T-helper 17 cell (primary cell): ENCODE results near the gene TUBB4B. TPM values are rescaled to one million over a fixed set of nuclear protein-coding genes. Genes with fewer than 3 reads are reported as not detected.

ENCODE experiments used
- ATAC-seq: fragments of 150-1000 bp; cut with Tn5 transposase; 2 replicates; pipeline ENCODE4 v1.10.0; 2021; ENCODE audit warnings: mild to moderate bottlenecking, moderate library complexity
- DNase-seq, 3 donors: peaks; one replicate each; pipeline versions ENCODE4 v3.0.0 to v3.0.0-alpha.2; 2020 to 2021
- H3K9me3 ChIP-seq: one replicate; pipeline ENCODE4 v1.7.0; 2013; ENCODE audit warnings: low read length, mild to moderate bottlenecking; ENCODE audit not compliant: control insufficient read depth, poor library complexity, severe bottlenecking
- H3K27ac Mint-ChIP-seq: one replicate; pipeline ENCODE4 v1.8.0; 2022; ENCODE audit warnings: mild to moderate bottlenecking, moderate library complexity, mixed read lengths
- H3K27me3 Mint-ChIP-seq: one replicate; pipeline ENCODE4 v1.8.0; 2022; ENCODE audit warnings: mixed read lengths
- H3K36me3 Mint-ChIP-seq: one replicate; pipeline ENCODE4 v1.8.0; 2022; ENCODE audit warnings: low read depth, mixed read lengths
- H3K4me1 Mint-ChIP-seq: one replicate; pipeline ENCODE4 v1.8.0; 2022; ENCODE audit warnings: mild to moderate bottlenecking, mixed read lengths
- H3K4me3 Mint-ChIP-seq: one replicate; pipeline ENCODE4 v1.8.0; 2022; ENCODE audit warnings: mild to moderate bottlenecking, moderate library complexity, mixed read lengths
- total RNA-seq, 4 donors: library from RNA in 2 of 4; stranded (reverse) in 2 of 4; gene quantifications; one replicate each; pipeline ENCODE4 v1.2.3 and lab custom pipeline; 2022 to 2026

The TUBB4B gene
- total RNA-seq, 2 donors from 2014 or later = 81.0 to 90.5 TPM

DNA sequence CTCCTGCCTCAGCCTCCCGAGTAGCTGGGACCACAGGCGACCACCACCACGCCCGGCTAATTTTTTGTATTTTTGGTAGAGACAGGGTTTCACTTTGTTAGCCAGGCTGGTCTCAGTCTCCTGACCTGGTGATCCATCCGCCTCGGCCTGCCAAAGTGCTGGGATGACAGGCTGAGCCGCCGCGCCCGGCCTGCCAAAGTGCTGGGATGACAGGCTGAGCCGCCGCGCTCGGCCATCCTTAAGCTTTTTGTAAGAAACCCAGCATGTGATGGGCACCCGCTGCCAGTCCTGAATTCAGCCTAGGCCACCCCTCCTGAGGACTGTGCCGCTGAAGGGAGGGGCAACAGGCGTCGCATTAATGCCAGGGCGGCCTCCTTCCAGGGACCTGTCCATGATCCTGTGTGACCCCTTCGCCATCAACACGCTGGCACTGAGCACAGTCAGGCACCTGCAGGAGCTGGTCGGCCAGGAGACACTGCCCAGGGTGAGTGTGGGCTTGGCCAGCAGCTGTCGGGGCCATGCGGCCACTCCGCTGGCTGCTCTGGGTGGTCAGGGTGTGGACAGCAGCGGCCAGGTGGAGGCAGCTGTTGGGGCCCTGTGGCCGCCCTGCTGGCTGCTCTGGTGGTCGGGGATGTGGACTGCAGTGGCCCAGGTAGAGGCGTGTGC lies 24.5 kb downstream of the TUBB4B start:
- Mint-ChIP-seq H3K36me3 (peaks cover 4% of the 10 kb centered on the region), H3K27me3 (no peaks in the 10 kb centered on the region), H3K4me1 (peaks cover 7% of the 10 kb centered on the region), H3K4me3 (no peak overlapping the region), H3K27ac (no peak overlapping the region)
- no peaks in the 10 kb centered on the region for H3K9me3 ChIP-seq
- DNase-seq (no peak), ATAC-seq (no peak)

DNA sequence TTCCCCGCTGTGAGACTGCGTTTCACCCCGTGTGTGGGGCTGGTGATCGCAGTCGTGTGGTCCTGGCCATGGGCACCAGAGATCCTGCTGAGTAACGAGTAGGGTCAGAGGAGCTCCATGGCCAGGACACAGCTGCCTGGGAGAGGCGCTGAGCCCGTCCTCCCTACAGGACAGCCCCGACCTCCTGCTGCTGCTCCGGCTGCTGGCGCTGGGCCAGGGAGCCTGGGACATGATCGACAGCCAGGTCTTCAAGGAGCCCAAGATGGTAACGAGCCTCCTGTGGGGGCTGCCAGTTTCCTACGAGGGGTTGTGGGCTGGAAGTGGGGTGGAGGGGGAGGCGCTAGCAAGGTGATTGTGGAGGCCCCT lies 25.1 kb downstream of the TUBB4B start:
- no peaks in the 10 kb centered on the region for H3K27me3 Mint-ChIP-seq
- H3K4me3 Mint-ChIP-seq = no peak overlapping the region
- peaks cover 4% of the 10 kb centered on the region for H3K36me3 Mint-ChIP-seq
- peaks cover 7% of the 10 kb centered on the region for H3K4me1 Mint-ChIP-seq
- no peaks in the 10 kb centered on the region for H3K9me3 ChIP-seq
- ATAC-seq (no peak), DNase-seq (no peak)
- no peak overlapping the region for H3K27ac Mint-ChIP-seq

DNA sequence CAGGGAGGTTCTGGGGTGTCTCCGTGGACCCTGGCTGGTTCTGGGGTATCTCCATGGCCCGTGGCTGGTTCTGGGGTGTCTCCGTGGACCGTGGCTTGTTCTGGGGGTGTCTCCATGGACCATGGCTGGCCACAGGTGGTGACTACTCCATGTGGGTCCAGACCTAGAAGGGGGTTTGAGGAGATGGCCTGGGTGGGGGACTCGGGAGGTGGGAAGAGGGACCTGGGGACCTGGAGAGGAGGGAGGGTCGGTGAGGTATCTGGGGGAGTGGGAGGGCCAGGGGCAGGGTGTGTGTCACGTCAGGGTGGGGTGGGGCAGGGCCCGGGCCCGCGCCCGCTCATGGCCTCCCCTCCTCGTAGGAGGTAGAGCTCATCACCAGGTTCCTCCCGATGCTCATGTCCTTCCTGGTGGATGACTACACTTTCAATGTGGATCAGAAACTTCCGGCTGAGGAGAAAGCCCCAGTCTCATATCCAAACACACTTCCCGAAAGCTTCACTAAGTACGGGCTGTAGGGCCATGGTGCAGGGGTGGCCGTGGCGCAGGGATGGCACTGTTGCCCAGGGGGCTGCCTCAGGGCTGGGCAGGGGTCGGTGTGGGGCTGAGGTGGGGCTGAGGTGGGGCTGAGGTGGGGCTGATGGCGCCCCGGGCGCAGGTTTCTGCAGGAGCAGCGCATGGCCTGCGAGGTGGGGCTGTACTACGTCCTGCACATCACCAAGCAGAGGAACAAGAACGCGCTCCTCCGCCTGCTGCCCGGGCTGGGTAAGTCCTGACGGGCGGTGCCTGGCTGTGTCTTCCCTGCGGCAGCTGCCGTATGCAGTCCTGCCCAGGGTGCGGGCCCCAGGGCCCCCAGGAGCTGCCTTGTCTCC lies 25.7 kb downstream of the TUBB4B start:
- no peak overlapping the region for H3K4me3 Mint-ChIP-seq
- ATAC-seq = no peak
- peaks cover 6% of the 10 kb centered on the region for H3K36me3 Mint-ChIP-seq
- H3K9me3 ChIP-seq = no peaks in the 10 kb centered on the region
- peaks cover 10% of the 10 kb centered on the region for H3K4me1 Mint-ChIP-seq
- H3K27ac Mint-ChIP-seq = no peak overlapping the region
- DNase-seq = no peak
- no peaks in the 10 kb centered on the region for H3K27me3 Mint-ChIP-seq

DNA sequence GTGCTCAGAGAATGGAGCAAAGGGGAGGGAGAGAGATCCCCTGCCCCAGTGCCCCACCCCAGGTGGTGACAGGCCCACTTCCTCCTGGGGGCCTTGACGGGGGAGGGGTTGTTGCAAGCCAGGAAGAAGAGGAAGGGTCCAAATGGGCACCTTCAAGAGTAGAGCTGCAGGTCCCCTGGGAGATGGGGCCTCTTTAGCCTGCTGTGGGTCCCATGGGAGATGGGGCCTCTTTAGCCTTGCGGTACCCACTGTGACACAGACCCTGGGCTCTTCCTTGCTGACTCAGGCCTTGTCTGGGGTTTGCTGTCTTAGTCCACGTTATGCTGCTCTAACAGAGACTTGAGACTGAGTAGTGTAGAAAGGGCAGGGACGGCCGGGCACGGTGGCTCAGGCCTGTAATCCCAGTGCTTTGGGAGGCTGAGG lies 26.9 kb downstream of the TUBB4B start:
- no peaks in the 10 kb centered on the region for H3K9me3 ChIP-seq
- DNase-seq (no peak), ATAC-seq (no peak)
- H3K27ac Mint-ChIP-seq = no peak overlapping the region
- peaks cover 6% of the 10 kb centered on the region for H3K36me3 Mint-ChIP-seq
- H3K4me3 Mint-ChIP-seq = peak overlapping the region; percentile 49
- no peaks in the 10 kb centered on the region for H3K27me3 Mint-ChIP-seq
- peaks cover 10% of the 10 kb centered on the region for H3K4me1 Mint-ChIP-seq

DNA sequence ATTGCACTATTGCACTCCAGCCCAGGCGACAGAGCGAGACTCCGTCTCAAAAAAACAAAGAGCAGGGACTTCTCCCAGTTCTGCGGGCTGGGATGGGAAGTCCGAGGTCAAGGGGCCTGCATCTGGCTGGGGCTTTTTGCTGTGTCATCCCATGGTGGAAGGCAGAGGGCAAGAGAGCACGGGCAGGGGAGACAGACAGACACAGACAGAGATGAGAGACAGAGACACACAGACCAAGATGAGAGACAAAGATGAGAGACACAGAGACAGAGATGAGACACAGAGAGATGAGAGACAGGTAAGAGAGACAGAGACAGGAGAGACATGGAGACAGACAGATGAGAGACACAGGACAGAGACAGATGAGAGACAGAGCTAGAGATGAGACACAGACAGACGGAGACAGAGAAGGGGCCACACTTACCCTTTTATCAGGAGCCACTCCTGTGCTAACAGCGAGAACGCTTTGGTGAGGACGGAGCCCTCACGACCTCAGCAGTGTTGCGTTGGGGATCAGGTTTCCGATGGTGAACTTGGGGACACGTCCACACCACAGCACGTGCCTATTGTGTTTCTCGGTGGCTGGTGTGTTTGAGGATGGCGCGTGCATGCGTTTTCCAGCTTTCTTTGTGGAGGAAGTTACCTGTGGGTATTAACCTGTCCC lies 27.6 kb downstream of the TUBB4B start:
- Mint-ChIP-seq H3K4me3 (no peak overlapping the region), H3K4me1 (peaks cover 10% of the 10 kb centered on the region), H3K27ac (no peak overlapping the region), H3K36me3 (peaks cover 6% of the 10 kb centered on the region), H3K27me3 (no peaks in the 10 kb centered on the region)
- no peaks in the 10 kb centered on the region for H3K9me3 ChIP-seq
- no peak for ATAC-seq
- no peak for DNase-seq

DNA sequence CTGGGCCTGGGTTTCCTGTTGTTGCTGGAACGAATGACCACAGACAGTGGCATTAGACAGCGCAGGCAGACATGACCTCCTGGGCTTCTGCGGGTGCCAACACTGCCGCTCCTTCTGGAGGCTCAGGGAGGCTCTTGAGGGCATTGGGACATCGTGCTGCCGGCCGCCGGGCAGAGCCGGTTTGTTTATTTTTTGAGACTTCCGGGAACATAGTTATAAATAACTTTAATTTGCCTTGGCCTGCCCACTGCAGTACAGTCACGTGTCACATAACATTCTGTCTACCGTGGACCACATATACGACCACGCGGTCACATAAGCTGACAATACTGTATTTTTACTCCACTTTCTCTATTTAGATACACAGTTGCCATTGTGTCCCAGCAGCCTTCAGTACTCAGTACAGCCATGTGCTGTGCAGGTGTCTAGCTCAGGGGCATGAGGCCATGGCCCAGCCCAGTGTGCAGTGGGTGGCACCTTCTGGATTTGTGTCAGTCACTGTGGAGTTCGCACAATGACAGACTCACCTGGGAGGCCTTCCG lies 28.2 kb downstream of the TUBB4B start:
- peak overlapping the region; percentile 54 for H3K27ac Mint-ChIP-seq
- ATAC-seq = no peak

DNA sequence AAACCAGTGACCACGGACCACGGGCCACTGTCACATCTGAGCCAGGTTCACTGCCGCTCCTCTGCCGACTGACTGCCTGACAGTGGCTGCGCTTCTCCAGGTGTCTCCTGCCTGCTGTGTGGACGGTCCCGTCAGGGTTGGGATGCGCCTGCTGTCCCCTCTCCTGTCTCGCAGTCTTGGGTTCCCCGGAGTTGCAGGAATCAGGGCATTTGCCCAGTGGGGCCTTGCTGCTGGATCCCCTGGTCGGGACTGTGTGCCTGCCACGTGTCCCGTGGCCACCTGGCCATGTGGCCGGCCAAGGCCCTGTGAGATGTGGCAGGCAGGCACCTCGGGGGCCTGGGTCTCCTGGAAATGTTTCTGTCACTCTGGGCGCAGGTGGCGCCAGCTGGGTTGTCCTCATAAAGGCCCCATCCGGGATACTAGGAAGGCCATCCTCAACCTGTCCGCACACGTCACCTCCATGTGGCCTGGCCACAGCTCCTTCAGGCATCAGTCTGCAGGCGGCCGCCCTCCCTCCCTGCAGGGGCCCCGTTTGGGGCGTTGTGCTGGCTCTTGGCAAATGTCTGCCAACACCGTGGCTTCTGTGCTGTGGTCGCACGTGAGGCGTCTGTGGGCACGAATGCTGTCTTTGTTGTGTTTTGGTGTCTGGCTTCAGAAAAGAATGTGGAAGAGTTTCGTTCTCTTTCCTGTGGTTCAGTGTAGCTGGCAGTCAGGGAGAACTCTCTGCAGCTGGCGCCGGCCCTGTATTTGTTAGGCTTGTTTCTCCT lies 30.0 kb downstream of the TUBB4B start:
- Mint-ChIP-seq H3K27me3 (no peaks in the 10 kb centered on the region), H3K27ac (no peak overlapping the region), H3K4me1 (peaks cover 19% of the 10 kb centered on the region), H3K36me3 (peaks cover 6% of the 10 kb centered on the region), H3K4me3 (no peak overlapping the region)
- no peak for DNase-seq
- H3K9me3 ChIP-seq = no peaks in the 10 kb centered on the region
- ATAC-seq = peak; percentile 72

More for the DNA sequence above, 28.2 kb downstream of the TUBB4B start:
- H3K27me3 Mint-ChIP-seq = no peaks in the 10 kb centered on the region
- H3K4me3 Mint-ChIP-seq = no peak overlapping the region
- DNase-seq = no peak
- H3K9me3 ChIP-seq = no peaks in the 10 kb centered on the region
- H3K4me1 Mint-ChIP-seq = peaks cover 10% of the 10 kb centered on the region
- H3K36me3 Mint-ChIP-seq = peaks cover 6% of the 10 kb centered on the region

DNA sequence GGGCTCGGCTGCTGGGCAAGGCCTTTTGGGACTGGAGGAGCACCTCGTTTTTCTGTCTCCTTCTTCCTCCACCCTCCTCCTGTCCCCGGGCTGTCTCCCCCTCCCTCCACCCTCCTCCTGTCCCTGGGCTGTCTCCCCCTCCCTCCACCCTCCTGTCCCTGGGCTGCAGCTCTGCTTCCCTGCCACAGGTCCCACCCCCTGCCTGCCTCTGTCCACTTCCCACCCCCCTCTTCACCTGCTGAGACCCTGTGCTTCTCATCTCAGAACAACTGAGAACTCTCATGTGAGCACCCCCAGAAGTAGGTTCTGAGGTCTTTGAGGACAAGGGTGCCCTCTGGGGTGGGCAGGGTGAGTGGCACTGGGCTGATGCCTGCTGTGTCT lies 30.6 kb downstream of the TUBB4B start:
- Mint-ChIP-seq H3K27ac (no peak overlapping the region), H3K4me3 (no peak overlapping the region), H3K27me3 (no peaks in the 10 kb centered on the region), H3K36me3 (peaks cover 6% of the 10 kb centered on the region), H3K4me1 (peaks cover 21% of the 10 kb centered on the region)
- H3K9me3 ChIP-seq = no peaks in the 10 kb centered on the region
- DNase-seq (no peak), ATAC-seq (no peak)

DNA sequence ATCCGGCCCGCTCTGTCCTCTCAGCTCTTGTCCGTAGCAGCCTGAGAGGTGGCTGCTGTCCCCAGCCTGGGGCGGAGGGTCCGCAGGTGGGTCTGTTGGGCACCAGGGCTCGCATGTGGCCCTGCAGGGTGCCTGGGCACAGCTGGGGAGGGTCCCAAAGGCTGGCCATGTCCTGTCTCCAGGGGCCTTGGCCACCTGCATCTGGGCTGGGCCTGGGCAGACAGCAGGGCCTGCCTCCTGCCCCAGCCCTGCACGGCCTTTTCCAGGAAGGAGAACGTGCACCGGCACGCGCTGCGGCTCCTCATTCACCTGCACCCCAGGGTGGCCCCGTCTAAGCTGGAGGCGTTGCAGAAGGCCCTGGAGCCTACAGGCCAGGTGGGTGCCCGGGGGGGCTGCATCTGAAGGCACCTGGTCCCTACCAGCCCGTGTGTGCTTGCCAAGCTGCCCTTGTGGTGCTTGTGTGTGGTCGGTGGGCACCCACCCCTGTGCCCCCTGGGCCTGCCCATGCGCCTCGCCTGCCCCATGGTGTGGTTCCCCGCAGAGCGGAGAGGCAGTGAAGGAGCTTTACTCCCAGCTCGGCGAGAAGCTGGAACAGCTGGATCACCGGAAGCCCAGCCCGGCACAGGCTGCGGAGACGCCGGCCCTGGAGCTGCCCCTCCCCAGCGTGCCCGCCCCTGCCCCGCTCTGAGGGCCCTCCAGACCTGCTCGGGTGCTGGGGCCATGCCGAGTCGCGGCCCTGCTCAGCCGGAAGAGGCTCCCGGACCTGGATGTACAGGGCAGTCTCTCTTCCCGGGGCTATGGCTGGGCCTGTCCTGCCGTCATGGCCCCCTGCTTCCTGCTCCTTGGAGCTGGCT lies 31.4 kb downstream of the TUBB4B start:
- H3K27ac Mint-ChIP-seq = no peak overlapping the region
- ATAC-seq (no peak), DNase-seq (no peak)
- H3K36me3 Mint-ChIP-seq = peaks cover 6% of the 10 kb centered on the region
- H3K4me3 Mint-ChIP-seq = no peak overlapping the region
- no peaks in the 10 kb centered on the region for H3K9me3 ChIP-seq
- no peaks in the 10 kb centered on the region for H3K27me3 Mint-ChIP-seq
- peaks cover 26% of the 10 kb centered on the region for H3K4me1 Mint-ChIP-seq

DNA sequence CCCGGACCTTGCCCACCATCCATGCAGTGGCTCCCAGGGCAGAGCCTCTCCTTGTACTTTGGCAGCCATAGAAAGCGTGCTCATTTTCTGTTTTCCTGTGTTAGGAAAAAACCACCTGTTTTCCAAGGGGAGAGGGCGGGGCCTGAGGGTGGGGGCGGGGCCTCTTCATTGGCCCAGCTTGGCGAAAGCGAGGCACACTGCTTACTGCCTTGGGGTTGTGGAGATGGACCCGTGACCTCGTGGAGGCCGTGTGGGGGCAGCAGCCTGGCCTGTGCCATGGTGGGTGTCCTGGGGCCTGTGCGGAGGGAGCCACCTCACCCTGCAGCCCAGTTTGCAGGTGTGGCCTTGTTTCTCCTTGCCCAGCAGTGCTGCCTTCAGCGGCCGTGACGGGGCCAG lies 32.0 kb downstream of the TUBB4B start:
- Mint-ChIP-seq H3K36me3 (peaks cover 6% of the 10 kb centered on the region), H3K27me3 (no peaks in the 10 kb centered on the region), H3K4me3 (no peak overlapping the region), H3K27ac (no peak overlapping the region), H3K4me1 (peaks cover 29% of the 10 kb centered on the region)
- ATAC-seq (no peak), DNase-seq (no peak)
- no peaks in the 10 kb centered on the region for H3K9me3 ChIP-seq

DNA sequence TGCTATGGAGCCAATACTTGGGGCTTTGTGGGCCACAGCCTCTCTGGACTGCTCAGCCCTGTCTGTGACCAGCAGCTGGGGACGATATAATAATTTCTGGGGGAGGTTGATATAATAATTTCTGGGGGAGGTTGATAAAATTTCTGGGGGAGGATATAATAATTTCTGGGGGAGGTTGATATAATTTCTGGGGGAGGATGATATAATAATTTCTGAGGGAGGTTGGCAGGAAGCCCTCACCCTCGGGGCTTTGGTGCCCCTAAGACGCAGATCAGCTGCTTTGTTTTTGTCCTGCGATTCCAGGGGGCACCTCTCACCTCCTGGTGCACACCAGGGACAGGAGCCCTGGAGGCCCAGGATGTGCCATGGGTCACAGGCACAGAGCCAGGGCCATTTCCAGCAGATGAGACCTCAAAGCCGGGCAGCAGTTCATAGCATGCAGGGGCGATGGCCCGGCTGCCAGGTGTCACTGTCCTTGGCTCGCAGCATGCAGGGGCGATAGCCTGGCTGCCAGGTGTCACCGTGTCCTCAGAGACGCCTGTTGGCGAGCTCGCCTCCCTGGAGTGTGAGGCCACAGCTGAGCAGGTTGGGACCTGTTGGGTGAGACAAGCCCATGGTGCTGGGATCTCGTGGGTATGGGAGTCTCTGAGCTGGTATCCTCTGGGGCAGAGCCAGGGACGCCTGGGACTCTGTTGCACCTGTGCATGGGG lies 32.7 kb downstream of the TUBB4B start:
- no peak for DNase-seq
- Mint-ChIP-seq H3K27me3 (no peaks in the 10 kb centered on the region), H3K4me1 (peaks cover 24% of the 10 kb centered on the region), H3K27ac (no peak overlapping the region), H3K4me3 (no peak overlapping the region), H3K36me3 (peaks cover 3% of the 10 kb centered on the region)
- no peaks in the 10 kb centered on the region for H3K9me3 ChIP-seq
- no peak for ATAC-seq

DNA sequence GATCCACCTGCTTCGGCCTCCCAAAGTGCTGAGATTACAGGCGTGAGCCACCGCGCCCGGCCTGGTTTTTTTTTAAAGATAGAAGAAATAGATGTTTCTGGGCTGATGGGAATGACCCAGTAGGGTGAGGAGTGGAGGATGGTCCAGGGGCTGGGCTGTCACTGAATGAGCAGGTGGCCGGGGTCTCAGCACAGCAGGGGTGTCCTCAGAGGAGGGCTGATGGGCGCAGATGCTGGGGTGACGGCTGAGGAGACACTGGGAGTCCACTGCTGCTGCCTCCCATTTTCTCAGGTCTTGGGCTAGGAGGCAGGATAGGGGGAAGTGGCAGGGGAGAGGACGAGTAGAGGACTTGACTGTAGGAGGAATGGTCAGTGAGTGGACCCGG lies 34.1 kb downstream of the TUBB4B start:
- no peak for DNase-seq
- no peaks in the 10 kb centered on the region for H3K9me3 ChIP-seq
- Mint-ChIP-seq H3K27me3 (no peaks in the 10 kb centered on the region), H3K4me3 (peak overlapping the region; percentile 65), H3K4me1 (peaks cover 22% of the 10 kb centered on the region), H3K36me3 (peaks cover 2% of the 10 kb centered on the region), H3K27ac (peak overlapping the region; percentile 77)
- ATAC-seq = no peak
